ENCODE measurements around the gene TMEM131L.

- TF ChIP-seq CTCF (IDR thresholded peaks at IDR 0.05) (no peak), POLR2A (IDR thresholded peaks at IDR 0.05) (no peak)
Observed at GRCh38 chr4:153426207-153426885, 39.8 kb upstream of the TMEM131L start.

Measured in adrenal gland (tissue), 5 donors.